Mesenchymal stem cell (in vitro differentiated cells and primary cell): ENCODE results near the gene KCNG4.
"Not testable (repeated sequence)": the region's sequence is repeated elsewhere in the genome, so short reads cannot be mapped to it uniquely, and the experiment has no call there.

Experiments used
- DNase-seq: peaks from one replicate; pipeline ENCODE4 v3.0.0-alpha.2; 2013
- H2AFZ ChIP-seq: one replicate; pipeline ENCODE4 v1.6.1; 2013; ENCODE audit warnings: low read depth, mild to moderate bottlenecking, control low read depth, inconsistent platforms, low read length, moderate library complexity
- H2AK5ac ChIP-seq: 2 replicates; pipeline ENCODE4 v1.6.1; 2013; ENCODE audit warnings: low read length, moderate library complexity, mild to moderate bottlenecking, inconsistent platforms; ENCODE audit not compliant: severe bottlenecking
- H2BK120ac ChIP-seq: one replicate; pipeline ENCODE4 v1.6.1; 2013; ENCODE audit warnings: low read depth, mild to moderate bottlenecking, inconsistent platforms, low read length, moderate library complexity
- H2BK12ac ChIP-seq, 2 experiments: one replicate each; pipeline ENCODE4 v1.6.1; 2013; ENCODE audit warnings: inconsistent platforms in 2 of 2, low read length in 2 of 2, mild to moderate bottlenecking in 2 of 2, moderate library complexity in 2 of 2, control low read depth in 1 of 2
- H2BK15ac ChIP-seq: one replicate; pipeline ENCODE4 v1.6.1; 2013; ENCODE audit warnings: mild to moderate bottlenecking, low read depth, inconsistent platforms; ENCODE audit not compliant: poor library complexity, severe bottlenecking
- H2BK5ac ChIP-seq: 2 replicates; pipeline ENCODE4 v1.6.1; 2013; ENCODE audit warnings: low read depth, mild to moderate bottlenecking, low read length, control low read depth, inconsistent platforms; ENCODE audit not compliant: poor library complexity, severe bottlenecking
- H3K14ac ChIP-seq, 2 experiments: one replicate each; pipeline ENCODE4 v1.6.1; 2013; ENCODE audit warnings: inconsistent platforms in 2 of 2, low read length in 2 of 2, control low read depth in 1 of 2, mild to moderate bottlenecking in 1 of 2, moderate library complexity in 1 of 2
- H3K18ac ChIP-seq, 2 experiments: one replicate each; pipeline ENCODE4 v1.6.1; 2013; ENCODE audit warnings: inconsistent platforms in 2 of 2, low read length in 2 of 2, control low read depth in 1 of 2, low read depth in 1 of 2, mild to moderate bottlenecking in 1 of 2
- H3K23ac ChIP-seq, 2 experiments: one replicate each; pipeline ENCODE4 v1.6.1; 2013; ENCODE audit warnings: inconsistent platforms in 2 of 2, low read length in 2 of 2, mild to moderate bottlenecking in 2 of 2, moderate library complexity in 2 of 2, control low read depth in 1 of 2
- H3K27ac ChIP-seq: 2 replicates; pipeline ENCODE4 v1.5.1; 2013; ENCODE audit warnings: mild to moderate bottlenecking, moderate library complexity, low read length, control low read depth, inconsistent platforms; ENCODE audit not compliant: poor library complexity, severe bottlenecking
- H3K27me3 ChIP-seq, 2 experiments: 2 replicates each; pipeline versions ENCODE4 v1.6.1 to v1.7.0; 2013; ENCODE audit warnings: low read length in 2 of 2, mild to moderate bottlenecking in 2 of 2, moderate library complexity in 2 of 2, control low read depth in 1 of 2, inconsistent platforms in 1 of 2; ENCODE audit not compliant: control insufficient read depth in 1 of 2, insufficient read depth in 1 of 2
- H3K36me3 ChIP-seq, 2 experiments: 2 replicates each; pipeline versions ENCODE4 v1.6.1 to v1.7.0; 2013; ENCODE audit warnings: low read length in 2 of 2, control low read depth in 1 of 2, inconsistent platforms in 1 of 2, low read depth in 1 of 2, mild to moderate bottlenecking in 1 of 2; ENCODE audit not compliant: insufficient read depth in 2 of 2, control insufficient read depth in 1 of 2
- H3K4ac ChIP-seq, 2 experiments: one replicate each; pipeline ENCODE4 v1.6.1; 2013; ENCODE audit warnings: inconsistent platforms in 2 of 2, low read length in 2 of 2, mild to moderate bottlenecking in 2 of 2, moderate library complexity in 2 of 2, control low read depth in 1 of 2, low read depth in 1 of 2
- H3K4me1 ChIP-seq: 2 replicates; pipeline ENCODE4 v1.6.1; 2013; ENCODE audit warnings: low read depth, low read length, control low read depth; ENCODE audit not compliant: control insufficient read depth, insufficient read depth
- H3K4me2 ChIP-seq: 2 replicates; pipeline ENCODE4 v1.6.1; 2013; ENCODE audit warnings: low read length, mild to moderate bottlenecking, inconsistent platforms; ENCODE audit not compliant: poor library complexity, severe bottlenecking
- H3K4me3 ChIP-seq, 2 experiments: 2 replicates each; pipeline versions ENCODE4 v1.5.1 to v1.7.0; 2013; ENCODE audit warnings: low read length in 2 of 2, mild to moderate bottlenecking in 2 of 2, control low read depth in 1 of 2, low read depth in 1 of 2; ENCODE audit not compliant: insufficient read depth in 1 of 2
- H3K79me1 ChIP-seq: replicated peaks from 2 replicates; pipeline ENCODE4 v1.6.1; 2013; ENCODE audit warnings: mild to moderate bottlenecking, control low read depth, low read length, inconsistent platforms; ENCODE audit not compliant: poor library complexity, severe bottlenecking
- H3K9ac ChIP-seq: 2 replicates; pipeline ENCODE4 v1.7.0; 2013; ENCODE audit warnings: mild to moderate bottlenecking, low read length, moderate library complexity
- H3K9me3 ChIP-seq: 2 replicates; pipeline ENCODE4 v1.7.0; 2013; ENCODE audit warnings: mild to moderate bottlenecking, low read length; ENCODE audit not compliant: control insufficient read depth
- H4K8ac ChIP-seq: one replicate; pipeline ENCODE4 v1.6.1; 2013; ENCODE audit warnings: inconsistent platforms, mild to moderate bottlenecking, low read length, moderate library complexity
- H4K91ac ChIP-seq: one replicate; pipeline ENCODE4 v1.6.1; 2013; ENCODE audit warnings: mild to moderate bottlenecking, low read length, inconsistent platforms
- WGBS: methylation state at CpG from one replicate; pipeline ENCODE4 v1.1.7; 2013; ENCODE audit warnings: mixed read lengths; 5-methylcytosine and 5-hydroxymethylcytosine counted together

Gene KCNG4

GRCh38 chr16:84218176-84218823 lies 21.5 kb downstream of the KCNG4 start:
- Histone ChIP-seq H2AK5ac (no peak overlapping the region), H2AFZ (no peak overlapping the region), H2BK15ac (no peak overlapping the region), H4K8ac (no peak overlapping the region), H2BK12ac (no peak overlapping the region), H3K27me3 (peaks cover 19 to 42% of the 10 kb centered on the region in 2 experiments), H3K4me2 (no peak overlapping the region), H3K14ac (no peak overlapping the region), H3K4me3 (no peak overlapping the region), H3K23ac (no peak overlapping the region), H4K91ac (no peak overlapping the region), H3K18ac (no peak overlapping the region), H3K4ac (no peak overlapping the region), H3K9ac (no peak overlapping the region), H3K27ac (no peak overlapping the region), H3K79me1 (no peaks in the 10 kb centered on the region), H3K36me3 (no peaks in the 10 kb centered on the region), H2BK120ac (no peak overlapping the region), H3K9me3 (no peaks in the 10 kb centered on the region), H2BK5ac (no peak overlapping the region), H3K4me1 (peaks cover 3% of the 10 kb centered on the region)
- WGBS = 89% methylated on average over 16 of the region's 17 CpGs
- no peak for DNase-seq

- H3K18ac ChIP-seq, DNase-seq, H3K27ac ChIP-seq, H3K4me3 ChIP-seq, H2AFZ ChIP-seq, H3K36me3 ChIP-seq, H4K8ac ChIP-seq, H3K4ac ChIP-seq, H2BK12ac ChIP-seq, H3K14ac ChIP-seq, H3K79me1 ChIP-seq, H2BK5ac ChIP-seq, H2AK5ac ChIP-seq, H2BK15ac ChIP-seq, H4K91ac ChIP-seq, H3K9ac ChIP-seq, H3K23ac ChIP-seq, H3K4me1 ChIP-seq, H2BK120ac ChIP-seq, H3K4me2 ChIP-seq, H3K9me3 ChIP-seq: not testable (repeated sequence)
- WGBS = 90% methylated on average over 2 of the region's 3 CpGs
- peaks cover 19 to 45% of the 10 kb centered on the region in 2 experiments for H3K27me3 ChIP-seq
Observed at GRCh38 chr16:84216144-84216543, 23.7 kb downstream of the KCNG4 start.

- Histone ChIP-seq H3K4me1 (peaks cover 3% of the 10 kb centered on the region), H3K23ac (no peak overlapping the region), H3K4ac (no peak overlapping the region), H3K79me1 (no peaks in the 10 kb centered on the region), H2BK120ac (no peak overlapping the region), H3K27ac (no peak overlapping the region), H4K8ac (no peak overlapping the region), H3K4me2 (no peak overlapping the region), H3K9me3 (no peaks in the 10 kb centered on the region), H3K36me3 (no peaks in the 10 kb centered on the region), H2BK15ac (no peak overlapping the region), H3K14ac (no peak overlapping the region), H3K27me3 (peaks cover 19 to 45% of the 10 kb centered on the region in 2 experiments), H2BK12ac (no peak overlapping the region), H3K9ac (no peak overlapping the region), H4K91ac (no peak overlapping the region), H2AFZ (no peak overlapping the region), H2AK5ac (no peak overlapping the region), H3K18ac (no peak overlapping the region), H2BK5ac (no peak overlapping the region), H3K4me3 (no peak overlapping the region)
- WGBS = 92% methylated on average over 5 of the region's 5 CpGs
- no peak for DNase-seq
Observed at GRCh38 chr16:84215531-84215930, 24.3 kb downstream of the KCNG4 start.

GRCh38 chr16:84214451-84215066 lies 25.3 kb downstream of the KCNG4 start:
- 87% methylated on average over 15 of the region's 15 CpGs for WGBS
- no peak overlapping the region for H3K27ac ChIP-seq

More at GRCh38 chr16:84214451-84215066, 25.3 kb downstream of the KCNG4 start:
- Histone ChIP-seq H3K4me2 (no peak overlapping the region), H3K18ac (no peak overlapping the region), H2BK120ac (no peak overlapping the region), H2AK5ac (no peak overlapping the region), H3K14ac (no peak overlapping the region), H3K4me1 (peaks cover 3% of the 10 kb centered on the region), H3K23ac (no peak overlapping the region), H3K9ac (no peak overlapping the region), H3K36me3 (no peaks in the 10 kb centered on the region), H4K8ac (no peak overlapping the region), H3K79me1 (no peaks in the 10 kb centered on the region), H3K4me3 (no peak overlapping the region), H3K9me3 (no peaks in the 10 kb centered on the region), H2BK5ac (no peak overlapping the region), H4K91ac (no peak overlapping the region), H3K4ac (no peak overlapping the region), H3K27me3 (peaks cover 19 to 42% of the 10 kb centered on the region in 2 experiments), H2BK12ac (no peak overlapping the region), H2BK15ac (no peak overlapping the region), H2AFZ (no peak overlapping the region)
- DNase-seq = no peak
